Fibroblast of lung (primary cell): ENCODE results near the gene GALNT1. TPM values are rescaled to one million over a fixed set of nuclear protein-coding genes. Genes with fewer than 3 reads are reported as not detected.

ENCODE experiments used
- DNase-seq, 2 donors: peaks; one replicate each; pipeline versions ENCODE4 v3.0.0 to v3.0.0-alpha.2; 2010; ENCODE audit warnings: low read depth in 2 of 2
- H2AFZ ChIP-seq: 2 replicates; pipeline ENCODE4 v1.5.1; 2012; ENCODE audit warnings: low read length, control low read depth, inconsistent platforms
- H3K27ac ChIP-seq: 2 replicates; pipeline ENCODE4 v1.5.1; 2011; ENCODE audit warnings: low read length, control low read depth; ENCODE audit not compliant: insufficient read depth
- H3K27me3 ChIP-seq: 2 replicates; pipeline ENCODE4 v1.5.1; 2011; ENCODE audit warnings: mild to moderate bottlenecking, low read length; ENCODE audit not compliant: control insufficient read depth, insufficient read depth
- H3K36me3 ChIP-seq: 2 replicates; pipeline ENCODE4 v1.5.1; 2011; ENCODE audit warnings: low read length; ENCODE audit not compliant: control insufficient read depth, insufficient read depth
- H3K4me1 ChIP-seq: 2 replicates; pipeline ENCODE4 v1.5.1; 2011; ENCODE audit warnings: low read length; ENCODE audit not compliant: control insufficient read depth, insufficient read depth; ENCODE audit errors: extremely low read depth
- H3K4me2 ChIP-seq: 2 replicates; pipeline ENCODE4 v1.5.1; 2011; ENCODE audit warnings: low read length, control low read depth; ENCODE audit not compliant: insufficient read depth; ENCODE audit errors: extremely low read depth
- H3K4me3 ChIP-seq, 4 experiments: fragments of 200-600 bp in 1 of 4; sonication (generic) in 1 of 4; replicated peaks in 1 of 4; 2 replicates each; pipeline ENCODE4 v1.5.1; 2011 to 2016; ENCODE audit warnings: low read length in 4 of 4, low read depth in 3 of 4, mild to moderate bottlenecking in 3 of 4, control low read depth in 2 of 4, inconsistent platforms in 1 of 4, mixed read lengths in 1 of 4; ENCODE audit not compliant: insufficient read depth in 1 of 4; ENCODE audit errors: control extremely low read depth in 1 of 4
- H3K79me2 ChIP-seq: 2 replicates; pipeline ENCODE4 v1.5.1; 2012; ENCODE audit warnings: mild to moderate bottlenecking, low read length, inconsistent platforms; ENCODE audit not compliant: control insufficient read depth, insufficient read depth
- H3K9ac ChIP-seq: 2 replicates; pipeline ENCODE4 v1.5.1; 2011; ENCODE audit warnings: mild to moderate bottlenecking, low read length, control low read depth; ENCODE audit not compliant: insufficient read depth
- H3K9me3 ChIP-seq: 2 replicates; pipeline ENCODE4 v1.5.1; 2012; ENCODE audit warnings: low read depth, low read length; ENCODE audit not compliant: control insufficient read depth, insufficient read depth
- H4K20me1 ChIP-seq: 2 replicates; pipeline ENCODE4 v1.5.1; 2011; ENCODE audit warnings: low read length; ENCODE audit not compliant: control insufficient read depth, insufficient read depth; ENCODE audit errors: extremely low read depth
- CTCF ChIP-seq, 2 donors: IDR thresholded peaks in 1 of 2; conservative IDR thresholded peaks in 1 of 2; 1 replicate in 1 of 2; 2 replicates in 1 of 2; pipeline ENCODE4 v1.5.1; 2011 to 2012; ENCODE audit warnings: low read length in 2 of 2, control low read depth in 1 of 2, inconsistent platforms in 1 of 2, low read depth in 1 of 2, mild to moderate bottlenecking in 1 of 2
- EZH2 ChIP-seq: IDR thresholded peaks from 2 replicates; pipeline ENCODE4 v1.5.1; 2012; ENCODE audit warnings: low read length, control low read depth, mild to moderate bottlenecking; ENCODE audit errors: missing control alignments
- polyA plus RNA-seq, 2 donors: library from polyadenylated mRNA; depleted of rRNA in 1 of 2; stranded (reverse) in 1 of 2; unstranded in 1 of 2; fragments of >200 nt; gene quantifications; 2 replicates each; pipeline ENCODE4 v1.2.1, GENCODE V29; 2011 to 2012; ENCODE audit warnings: missing spikeins in 1 of 2
- total RNA-seq: library from RNA; depleted of rRNA; stranded (reverse); fragments of >200 nt; gene quantifications from 2 replicates; pipeline ENCODE4 v1.2.1, GENCODE V29; 2014

GALNT1 gene
- total and polyA plus RNA-seq, 2 donors (not counting 1 experiment from before 2014, with no cell fraction given), result 31.7 to 53.3 TPM

- H3K27me3 ChIP-seq, result no peaks in the 10 kb centered on the region
- DNase-seq, result no peak
- no peaks in the 10 kb centered on the region for H3K79me2 ChIP-seq
- H3K9me3 ChIP-seq, result no peaks in the 10 kb centered on the region
- H3K4me1 ChIP-seq, result no peaks in the 10 kb centered on the region
- H3K9ac ChIP-seq, result no peak overlapping the region
- no peak overlapping the region for H2AFZ ChIP-seq
- no peaks in the 10 kb centered on the region for H3K36me3 ChIP-seq
- H3K4me3 ChIP-seq, result no peak overlapping the region
- no peak for TF ChIP-seq CTCF (conservative IDR thresholded peaks at IDR 0.05 in 1 of 2, IDR thresholded peaks at IDR 0.05 in 1 of 2; ENCODE audit: low read depth in 1 of 2, low read length in 2 of 2)
- TF ChIP-seq EZH2, result no peak
- no peak overlapping the region for H3K27ac ChIP-seq
- no peak overlapping the region for H3K4me2 ChIP-seq
- no peaks in the 10 kb centered on the region for H4K20me1 ChIP-seq
Observed at GRCh38 chr18:35604369-35604768, 22.8 kb downstream of the GALNT1 start.

GRCh38 chr18:35605686-35606417 is 24.3 kb downstream of the GALNT1 start:
- Histone ChIP-seq H3K4me2 (no peak overlapping the region), H3K4me3 (no peak overlapping the region), H3K27ac (no peak overlapping the region), H3K4me1 (no peaks in the 10 kb centered on the region), H3K9ac (no peak overlapping the region), H4K20me1 (no peaks in the 10 kb centered on the region), H2AFZ (no peak overlapping the region), H3K27me3 (no peaks in the 10 kb centered on the region), H3K36me3 (no peaks in the 10 kb centered on the region), H3K9me3 (no peaks in the 10 kb centered on the region), H3K79me2 (no peaks in the 10 kb centered on the region)
- DNase-seq, result peak; percentile 27 to 31
- TF ChIP-seq CTCF (conservative IDR thresholded peaks at IDR 0.05 in 1 of 2, IDR thresholded peaks at IDR 0.05 in 1 of 2; ENCODE audit: low read depth in 1 of 2, low read length in 2 of 2) (no peak), EZH2 (no peak)

- DNase-seq, result no peak
- H4K20me1 ChIP-seq, result no peaks in the 10 kb centered on the region
- no peaks in the 10 kb centered on the region for H3K79me2 ChIP-seq
- H3K9ac ChIP-seq, result no peak overlapping the region
- H3K9me3 ChIP-seq, result no peaks in the 10 kb centered on the region
- H3K27ac ChIP-seq, result no peak overlapping the region
- H3K27me3 ChIP-seq, result no peaks in the 10 kb centered on the region
- no peak overlapping the region for H3K4me2 ChIP-seq
- H3K4me3 ChIP-seq, result no peak overlapping the region
- TF ChIP-seq CTCF (conservative IDR thresholded peaks at IDR 0.05 in 1 of 2, IDR thresholded peaks at IDR 0.05 in 1 of 2; ENCODE audit: low read depth in 1 of 2, low read length in 2 of 2) (no peak), EZH2 (no peak)
- no peak overlapping the region for H2AFZ ChIP-seq
- H3K36me3 ChIP-seq, result no peaks in the 10 kb centered on the region
- H3K4me1 ChIP-seq, result no peaks in the 10 kb centered on the region
Observed at GRCh38 chr18:35609236-35609635, 27.7 kb downstream of the GALNT1 start.
